Activated T-helper 9 cell treated with anti-CD3 and anti-CD28 coated beads, Interleukin-2, amount 50 U/mL, for 16 hours (primary cell): ENCODE results near the gene PROK2.

Experiments used
- DNase-seq: peaks from one replicate; pipeline ENCODE4 v3.0.0-alpha.2; 2020; ENCODE audit warnings: low read depth

PROK2 gene, protein sequence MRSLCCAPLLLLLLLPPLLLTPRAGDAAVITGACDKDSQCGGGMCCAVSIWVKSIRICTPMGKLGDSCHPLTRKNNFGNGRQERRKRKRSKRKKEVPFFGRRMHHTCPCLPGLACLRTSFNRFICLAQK

DNA sequence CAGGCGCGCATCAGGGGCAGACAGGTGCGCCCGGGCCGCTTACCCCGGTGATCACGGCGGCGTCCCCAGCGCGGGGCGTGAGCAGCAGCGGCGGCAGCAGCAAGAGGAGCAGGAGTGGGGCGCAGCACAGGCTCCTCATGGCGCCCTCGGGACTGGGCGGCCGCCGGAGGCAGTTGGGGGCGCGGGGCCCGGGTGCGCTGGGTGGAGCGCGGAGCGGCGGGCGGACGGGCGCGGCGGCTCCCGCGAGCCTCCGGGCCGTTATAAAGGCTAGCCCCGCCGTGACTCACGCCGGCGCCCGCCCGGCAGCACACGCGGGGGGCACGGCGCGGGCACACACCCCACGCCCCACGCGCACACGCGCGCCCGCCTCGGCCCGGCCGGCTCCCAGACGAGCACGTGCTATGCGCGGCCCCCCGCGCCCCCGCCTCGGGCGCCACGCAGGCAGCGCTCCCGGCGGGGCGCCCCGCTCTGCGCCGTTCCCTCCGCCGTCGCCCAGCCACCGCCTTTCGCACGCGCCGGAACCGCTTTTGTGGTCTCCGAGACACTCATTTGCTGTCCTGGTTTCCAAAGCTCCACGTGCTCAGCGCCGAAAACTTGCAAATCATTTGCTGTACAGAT, at the start of gene PROK2:
PROK2 (minus strand) TSS at position 235 of the 618 bp plus-strand sequence; CDS start at position 139, 96 bp downstream.
- DNase-seq = peak; percentile 17

DNA sequence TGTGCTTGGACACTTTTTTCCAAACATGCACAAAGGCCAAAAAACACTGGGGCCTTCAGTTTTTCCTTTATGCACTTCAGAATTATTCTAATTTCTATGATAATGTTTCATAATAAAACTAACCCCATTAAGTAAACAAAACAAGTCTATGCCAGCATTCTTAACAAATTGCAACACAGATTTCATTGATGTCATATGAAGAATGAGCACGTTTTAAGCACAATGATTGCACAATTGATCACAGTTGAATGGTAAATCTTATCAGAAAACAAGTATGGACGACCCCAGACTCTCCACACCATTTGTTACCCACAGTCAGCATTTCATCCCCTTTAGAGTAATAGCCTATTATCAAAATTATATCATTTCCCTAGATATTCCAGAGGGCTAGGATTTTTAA, 46.7 kb upstream of the PROK2 start:
- DNase-seq = no peak

DNA sequence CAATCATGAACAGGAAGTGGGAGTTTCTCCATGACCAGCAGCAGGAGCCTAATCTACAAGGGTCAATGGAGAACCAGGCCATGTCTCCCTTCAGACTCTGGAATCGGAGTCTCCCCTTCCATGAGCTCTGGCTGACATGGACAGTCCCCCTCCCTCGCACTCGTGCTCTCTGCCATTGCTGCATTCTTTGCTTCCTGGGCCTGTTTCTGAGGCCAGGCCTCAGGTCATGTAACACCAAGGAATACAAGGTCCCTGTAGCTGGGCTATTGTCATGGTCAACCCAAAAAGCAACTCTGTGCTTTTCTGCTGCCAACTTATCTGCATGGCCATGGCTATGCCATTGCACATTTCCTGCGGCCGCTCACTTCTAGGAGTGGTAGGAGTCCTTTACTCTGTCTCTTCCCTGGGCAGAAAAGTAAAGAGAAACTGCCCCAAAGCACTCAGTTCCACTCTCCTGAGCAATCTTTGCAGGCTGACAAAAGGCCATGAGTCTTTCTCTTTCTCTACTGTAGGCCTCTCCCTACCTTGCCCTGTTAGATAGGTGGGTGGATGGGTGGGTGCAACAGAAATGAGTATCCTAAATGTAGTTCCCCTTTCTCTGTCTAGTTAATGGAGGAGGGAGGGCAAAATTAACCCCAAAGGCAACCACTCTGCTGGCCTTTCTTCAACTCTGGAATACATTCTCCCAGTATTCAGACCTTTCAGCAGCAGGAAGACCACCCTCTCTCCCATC, 40.8 kb upstream of the PROK2 start:
- DNase-seq = no peak

DNA sequence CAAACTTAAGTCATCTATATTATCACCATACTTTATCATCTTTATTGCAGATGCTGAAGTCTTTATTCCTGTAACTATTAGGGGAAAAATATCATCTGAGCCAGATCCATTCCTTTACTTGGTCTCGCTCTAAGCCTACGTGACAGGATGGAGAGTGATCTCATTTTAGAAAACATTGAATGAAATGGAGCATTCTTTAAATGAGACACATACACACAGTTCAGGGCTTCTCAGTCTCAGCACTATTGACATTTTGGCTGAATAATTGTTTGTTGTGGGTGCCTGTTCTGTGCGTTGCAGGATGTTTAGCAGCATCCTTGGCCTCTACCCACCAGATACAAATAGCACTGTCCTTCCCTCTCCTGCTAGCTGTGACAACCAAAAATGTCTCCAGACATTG, 36.2 kb upstream of the PROK2 start:
- DNase-seq = no peak

DNA sequence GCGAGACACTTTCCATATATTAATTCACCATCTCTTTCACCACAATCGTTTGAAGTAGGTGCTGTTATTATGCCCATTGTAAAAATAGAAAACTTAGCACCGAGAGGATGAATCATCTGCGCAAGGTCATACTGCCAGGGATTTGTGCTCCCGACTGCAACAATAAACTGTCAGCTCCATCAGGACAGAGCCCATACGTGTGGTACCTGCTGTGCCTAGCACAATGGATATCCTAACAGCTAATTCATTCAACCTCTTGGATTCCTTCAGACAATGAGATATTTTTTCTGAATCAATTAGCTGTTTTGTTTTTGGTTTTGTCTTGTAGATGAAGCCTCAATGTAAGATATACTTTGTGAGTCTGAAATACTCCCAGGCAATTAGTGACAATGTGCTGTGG, 32.3 kb upstream of the PROK2 start:
- DNase-seq = no peak

DNA sequence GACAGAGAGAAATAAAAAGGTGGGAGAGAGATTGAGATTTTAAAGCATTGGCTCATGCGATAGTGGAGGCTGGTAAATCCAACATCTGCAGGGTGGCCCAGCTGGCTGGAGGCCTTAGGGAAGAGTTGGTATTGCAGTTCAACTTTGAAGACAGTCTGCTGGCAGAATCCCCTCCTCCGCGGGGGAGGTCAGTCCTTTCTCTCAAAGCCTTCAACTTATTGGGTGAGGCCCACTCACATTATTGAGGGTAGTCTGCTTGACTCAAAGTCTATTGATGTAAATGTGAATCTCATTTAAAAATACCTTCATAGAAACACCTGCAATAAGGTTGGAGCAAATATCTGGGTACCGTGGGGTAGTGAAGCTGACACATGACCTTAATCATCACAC, 31.8 kb upstream of the PROK2 start:
- no peak for DNase-seq

DNA sequence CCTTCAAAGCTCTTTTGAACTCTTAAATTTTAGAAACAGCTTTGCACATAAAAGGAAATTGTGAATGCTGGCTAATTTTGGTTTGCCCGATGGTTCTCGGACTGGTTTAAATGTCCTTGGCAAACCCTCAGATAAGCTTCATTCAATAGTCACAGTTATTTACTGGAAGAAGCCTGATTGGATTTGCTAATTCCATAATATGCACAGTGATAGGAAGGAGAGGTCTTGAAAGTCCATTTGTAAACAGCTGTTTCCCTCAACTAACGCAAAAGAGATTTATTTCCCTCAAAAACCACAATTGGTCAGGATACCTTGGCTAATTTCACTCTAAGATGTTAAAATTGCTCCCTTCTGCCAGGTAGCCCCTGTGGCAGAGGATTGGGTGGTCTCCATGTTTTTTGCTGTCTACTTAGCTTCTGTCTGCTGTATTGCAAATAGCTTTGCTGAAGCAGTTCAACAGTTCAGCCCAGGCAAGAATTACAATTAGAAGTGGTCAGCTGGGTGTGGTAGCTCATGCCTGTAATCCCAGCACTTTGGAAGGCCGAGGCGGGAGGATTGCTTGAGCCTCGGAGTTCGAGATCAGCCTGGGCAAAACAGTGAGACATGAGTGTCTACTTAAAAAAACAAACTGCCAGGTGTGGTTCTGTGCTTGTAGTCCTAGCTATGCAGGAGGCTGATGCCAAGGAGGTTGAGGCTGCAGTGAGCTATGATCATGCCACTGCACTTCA, 30.6 kb upstream of the PROK2 start:
- no peak for DNase-seq

DNA sequence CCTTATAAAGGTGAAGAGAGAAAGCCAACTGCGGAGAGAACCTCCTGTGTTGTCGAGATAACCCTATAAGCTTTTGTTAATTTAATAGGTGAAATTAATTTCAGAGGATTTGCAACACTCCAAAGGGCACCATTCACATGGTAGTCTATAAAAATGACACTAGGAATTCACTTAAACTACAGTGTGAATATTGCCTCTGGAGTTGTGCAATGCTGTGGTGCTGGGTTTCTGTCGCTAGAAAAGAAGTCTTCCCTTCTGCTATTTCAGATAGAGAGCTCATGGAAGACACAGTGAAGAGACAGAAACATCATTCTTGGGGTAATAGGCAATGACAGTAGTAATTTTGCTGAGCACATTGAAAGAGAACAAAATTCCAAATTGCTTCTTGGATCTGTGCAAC, 28.8 kb upstream of the PROK2 start:
- no peak for DNase-seq

DNA sequence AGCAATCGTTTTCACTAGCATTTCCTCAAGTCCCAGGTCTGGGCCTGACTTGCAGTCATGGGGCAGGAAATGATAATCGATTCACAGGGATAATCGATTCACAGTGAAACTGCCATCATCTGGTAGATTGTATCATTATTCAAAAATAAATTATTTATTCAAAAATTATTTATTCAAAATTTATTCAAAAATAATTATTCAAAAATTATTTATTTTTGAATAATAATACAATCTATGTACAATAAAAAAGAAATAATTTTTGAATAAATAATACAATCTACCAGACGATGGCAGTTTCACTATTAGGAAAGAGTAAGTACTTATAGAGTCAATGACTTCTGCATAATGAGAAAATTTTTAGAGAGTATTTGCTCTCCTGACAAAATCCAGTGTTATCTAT, 28.1 kb upstream of the PROK2 start:
- DNase-seq = no peak

DNA sequence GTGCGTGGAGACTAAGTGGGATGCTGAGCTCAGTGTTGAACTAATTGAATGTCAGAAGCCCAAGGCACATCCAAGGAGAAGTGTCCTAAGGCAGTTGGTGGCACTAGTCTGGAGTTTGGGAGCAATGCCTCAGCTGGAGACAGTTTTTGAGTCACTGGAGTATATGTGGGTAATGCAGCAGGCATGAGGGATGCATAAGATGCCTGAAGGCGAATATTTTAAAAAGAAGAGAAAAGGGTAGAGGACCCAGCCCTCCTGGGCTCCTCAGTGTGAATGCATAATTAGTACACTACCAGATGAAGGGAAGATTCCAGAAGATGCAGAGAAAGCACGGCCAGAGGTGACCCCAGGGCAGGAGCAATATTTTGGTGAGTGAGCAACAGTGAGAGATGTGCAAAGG, 25.1 kb upstream of the PROK2 start:
- no peak for DNase-seq

DNA sequence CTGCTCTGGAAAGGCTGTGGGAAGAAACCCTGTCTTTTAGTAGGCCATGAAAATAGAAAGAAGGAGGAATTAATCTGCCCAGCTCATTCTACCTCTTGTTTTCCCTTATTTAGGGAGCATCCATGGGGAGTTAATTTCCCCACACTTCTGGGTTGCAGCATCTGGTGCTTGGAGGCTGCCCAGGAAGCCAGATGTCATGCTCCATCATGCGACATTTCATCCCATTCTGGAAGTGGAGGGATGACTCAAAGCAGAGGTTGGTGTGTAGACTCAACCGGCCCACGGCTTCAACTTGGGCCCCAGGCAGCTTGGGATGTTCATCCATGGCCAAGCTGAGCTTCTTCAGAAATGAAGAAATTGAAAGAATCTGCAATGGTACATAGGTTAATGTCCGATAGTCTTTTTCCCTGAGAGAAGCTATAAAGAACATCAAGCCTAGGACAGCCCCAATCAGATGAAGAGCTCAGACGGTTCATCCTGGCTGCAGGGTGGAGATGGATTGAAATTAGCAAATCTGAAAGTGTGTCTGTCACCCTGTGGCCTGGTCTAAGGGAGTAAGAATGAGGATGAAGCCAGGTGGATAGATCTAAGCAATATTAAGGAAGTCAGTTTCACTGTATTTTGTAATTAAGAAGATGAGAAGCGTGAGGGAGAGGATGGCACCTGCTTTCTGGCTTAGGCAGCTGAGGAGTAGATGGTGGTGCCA, 24.5 kb upstream of the PROK2 start:
- DNase-seq = no peak

DNA sequence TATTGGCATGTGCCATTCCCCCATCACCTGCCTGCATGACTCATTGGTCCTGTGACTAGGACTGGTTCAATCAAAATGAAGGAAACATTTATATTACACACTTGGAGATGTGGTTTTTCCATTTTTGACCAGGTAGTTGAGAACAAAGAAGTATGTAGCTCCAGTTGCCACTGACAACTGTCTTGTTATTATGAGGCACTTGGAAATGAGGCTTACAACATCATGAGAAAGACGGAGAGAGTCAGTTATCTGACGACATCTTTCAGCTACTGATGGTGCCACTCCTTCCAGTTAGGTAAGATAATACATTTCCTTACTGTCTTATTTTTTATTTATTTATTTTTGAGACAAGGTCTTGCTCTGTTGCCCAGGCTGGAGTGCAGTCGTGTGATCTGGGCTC, 21.8 kb upstream of the PROK2 start:
- no peak for DNase-seq

DNA sequence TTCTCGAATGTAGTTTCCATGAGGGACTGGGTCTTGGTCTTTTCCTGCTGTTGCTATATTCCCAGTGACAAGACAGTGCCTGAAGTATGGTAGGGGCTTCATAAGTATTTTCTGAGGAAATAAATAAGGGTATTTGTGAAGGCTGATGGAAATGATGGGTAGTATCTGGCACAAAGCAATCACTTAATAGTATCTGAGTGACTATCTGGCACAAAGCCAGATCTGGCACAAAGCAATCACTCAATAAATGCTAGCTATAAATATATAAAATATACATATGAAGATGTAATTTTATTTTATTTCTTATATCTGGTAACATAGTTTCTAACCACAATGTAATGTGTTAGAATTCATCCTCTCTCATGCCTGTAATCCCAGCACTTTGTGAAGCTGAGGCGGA, 20.7 kb upstream of the PROK2 start:
- DNase-seq = no peak

DNA sequence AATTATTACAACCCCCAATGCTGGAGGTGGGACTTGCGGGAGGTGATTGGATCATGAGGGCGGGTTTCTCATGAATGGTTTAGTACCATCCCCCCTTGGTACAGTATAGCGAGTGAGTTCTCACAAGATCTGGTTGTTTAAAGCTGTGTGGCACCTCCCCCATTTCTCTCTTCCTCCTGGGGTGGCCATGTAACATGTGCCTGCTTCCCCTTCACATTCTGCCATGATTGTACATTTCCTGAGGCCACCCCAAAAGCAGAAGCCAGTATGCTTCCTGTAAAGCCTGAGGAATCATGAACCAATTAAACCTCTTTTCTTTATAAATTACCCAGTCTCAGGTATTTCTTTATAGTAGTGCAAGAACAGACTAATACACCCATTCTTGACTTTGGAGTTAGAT, 20.3 kb upstream of the PROK2 start:
- no peak for DNase-seq

DNA sequence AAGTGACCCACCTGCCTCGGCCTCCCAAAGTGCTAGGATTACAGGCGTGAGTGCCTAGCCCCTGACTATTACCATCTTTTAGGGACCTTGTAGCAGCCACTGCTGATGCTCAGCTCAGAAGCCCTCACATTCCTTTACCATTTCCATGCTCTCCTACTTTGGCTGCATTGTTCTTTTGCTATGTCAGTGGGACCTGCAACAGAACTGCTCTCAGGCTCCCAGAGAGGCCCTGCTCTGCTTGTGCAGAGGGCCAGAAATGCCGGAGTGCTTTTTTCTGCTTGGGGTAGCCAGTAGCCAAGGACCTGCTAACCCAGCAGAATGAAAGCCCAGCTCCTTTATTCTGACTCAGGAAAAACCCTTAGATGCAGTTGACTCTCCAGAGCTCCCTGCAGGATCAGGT, 18.3 kb upstream of the PROK2 start:
- no peak for DNase-seq

DNA sequence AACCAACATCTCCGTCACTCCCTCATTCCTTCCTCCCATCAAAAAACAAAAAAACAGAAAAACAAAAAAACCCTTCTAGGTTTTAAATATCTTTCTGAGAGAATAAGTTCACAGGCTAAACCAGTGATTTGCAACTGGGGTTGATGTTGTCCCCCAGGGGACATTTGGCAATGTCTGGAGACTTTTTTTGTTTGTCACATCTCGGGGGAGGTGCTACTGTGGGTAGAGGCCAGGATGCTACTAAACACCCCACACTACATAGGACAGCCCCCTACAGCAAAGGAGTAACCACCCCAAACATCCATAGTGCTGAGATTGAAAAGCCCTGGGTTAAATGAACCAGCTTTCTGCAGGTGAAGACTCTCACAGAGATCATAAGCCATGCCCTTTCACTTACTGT, 17.0 kb upstream of the PROK2 start:
- no peak for DNase-seq

DNA sequence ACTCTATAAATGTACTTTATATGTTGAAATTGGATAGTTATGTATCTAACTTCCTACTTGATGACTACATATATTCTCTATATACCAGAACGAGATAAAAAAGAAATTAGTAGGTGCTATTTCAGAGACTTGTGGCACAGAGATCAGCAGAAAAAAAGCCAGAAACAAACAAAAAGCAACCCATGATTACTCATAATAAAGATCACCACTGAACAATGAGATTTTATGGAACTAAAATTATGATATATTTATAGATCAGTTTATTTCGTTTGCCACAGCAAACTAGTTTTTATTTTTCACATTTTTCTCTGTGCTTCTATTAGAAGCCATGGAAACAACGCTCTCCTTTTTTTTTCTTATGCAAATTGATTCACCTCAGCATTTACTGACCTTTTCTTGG, 15.1 kb upstream of the PROK2 start:
- no peak for DNase-seq

DNA sequence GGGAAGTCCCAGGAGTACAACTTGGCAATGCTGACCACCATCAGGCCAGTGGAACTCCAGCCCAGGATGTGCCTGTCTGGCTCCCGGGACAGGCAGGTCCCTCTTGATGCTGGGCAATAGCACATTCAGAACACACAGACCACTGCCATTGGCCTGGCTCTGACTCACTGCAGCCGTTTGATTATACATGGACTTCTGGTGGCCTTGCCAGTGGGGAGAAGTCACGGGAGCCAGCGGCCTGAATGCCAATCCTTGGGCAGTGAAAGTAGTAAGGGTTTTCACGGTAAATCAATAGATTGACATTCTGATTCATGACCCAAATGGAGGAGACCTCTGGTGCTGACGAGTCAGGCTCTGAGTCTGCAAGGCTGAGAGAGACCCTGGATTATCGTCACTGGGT, 12.5 kb upstream of the PROK2 start:
- no peak for DNase-seq

DNA sequence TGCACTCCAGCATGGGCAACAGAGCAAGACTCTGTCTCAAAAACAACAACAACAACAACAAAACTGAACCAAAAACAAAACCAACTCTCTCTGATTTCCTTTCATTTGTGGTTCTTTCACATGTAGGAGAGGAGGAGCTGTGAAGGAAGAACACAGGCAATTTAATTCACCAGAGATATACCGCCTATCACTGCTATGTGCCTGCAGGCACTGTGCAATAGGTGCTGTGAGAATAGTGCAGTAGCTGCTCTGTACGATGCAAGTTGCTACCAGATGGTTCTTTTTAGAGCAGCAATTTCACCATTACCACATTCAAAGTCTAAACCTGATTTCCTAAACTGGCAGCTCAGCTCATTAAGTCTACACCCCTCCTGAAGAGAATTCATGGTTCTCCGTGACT, 11.3 kb upstream of the PROK2 start:
- no peak for DNase-seq

DNA sequence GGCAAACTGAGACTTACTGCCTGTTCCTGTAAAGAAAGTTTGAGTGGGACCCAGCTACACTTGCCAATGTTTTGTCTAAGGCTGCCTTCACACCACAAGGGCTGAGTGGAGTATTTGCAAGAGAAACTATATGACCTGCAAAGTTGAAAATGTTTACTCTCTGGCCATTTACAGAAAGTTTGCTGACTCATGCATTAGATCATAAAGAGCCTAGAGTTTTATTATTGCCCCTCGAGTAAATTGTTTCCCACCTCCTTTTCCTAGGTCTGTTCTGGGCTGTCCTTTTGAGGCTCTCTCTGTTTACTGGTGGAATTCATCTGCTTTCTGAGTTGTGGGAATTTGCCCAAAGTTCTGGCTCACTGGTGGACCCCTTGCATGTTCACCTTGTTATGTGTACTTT, 6.7 kb upstream of the PROK2 start:
- no peak for DNase-seq

DNA sequence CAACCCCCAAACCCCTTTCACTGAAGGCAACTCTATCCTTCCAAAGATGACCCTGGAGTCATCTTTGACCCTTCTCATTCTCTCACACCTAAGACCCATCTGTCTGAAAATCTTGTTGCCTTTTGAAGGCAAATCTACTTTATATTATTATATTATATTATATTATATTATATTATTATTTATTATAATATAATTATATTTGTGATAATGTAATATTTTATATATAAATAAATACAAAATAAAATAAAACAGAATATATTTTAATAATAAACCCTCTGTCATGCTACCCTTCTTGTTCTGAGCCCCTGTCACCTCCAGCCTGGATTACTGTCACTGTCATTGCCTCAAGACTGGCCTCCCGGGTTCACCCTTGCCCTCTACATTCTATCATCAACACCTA, 5.0 kb upstream of the PROK2 start:
- DNase-seq = no peak

DNA sequence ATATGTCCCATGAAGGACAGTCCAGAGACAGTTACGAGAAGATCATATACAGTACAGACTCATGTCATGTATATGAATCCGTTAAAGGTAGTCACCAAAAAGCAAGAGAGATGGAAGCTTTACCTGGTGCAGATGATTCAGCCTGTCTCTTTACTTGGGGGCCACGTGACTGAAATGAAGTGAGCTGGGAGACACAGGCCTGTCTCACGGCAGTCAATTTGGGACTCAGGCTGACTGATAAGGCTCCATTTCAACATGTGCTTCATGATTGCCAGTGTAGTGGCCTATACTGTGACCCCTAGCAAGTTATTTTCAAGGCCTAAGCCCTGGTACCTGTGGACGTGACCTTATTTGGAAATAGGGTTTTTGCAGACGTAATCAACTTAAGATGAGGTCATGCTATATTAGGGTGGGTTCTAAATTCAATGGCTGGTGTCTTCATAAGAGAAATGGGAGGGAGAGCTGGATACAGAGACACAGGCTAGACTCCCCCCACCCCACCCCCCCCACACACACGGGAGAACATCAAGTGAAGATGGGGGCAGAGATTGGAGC, 3.0 kb upstream of the PROK2 start:
- DNase-seq = no peak
